Esophagus squamous epithelium (tissue), 5 donors: Measurements from ENCODE around the gene TUBB2B. TPM values are rescaled to one million over a fixed set of nuclear protein-coding genes. Genes with fewer than 3 reads are reported as not detected.
"Not testable (repeated sequence)": the region's sequence is repeated elsewhere in the genome, so short reads cannot be mapped to it uniquely, and the experiment has no call there.

Source experiments
- DNase-seq: peaks from one replicate; lab custom pipeline; 2025; lab: John Stamatoyannopoulos, UW
- H3K27ac ChIP-seq, 4 donors: fragments of 200-600 bp; sonication (generic); one replicate each; pipeline ENCODE4 v1.5.1; 2016 to 2019; ENCODE audit warnings: mild to moderate bottlenecking in 1 of 4
- H3K27me3 ChIP-seq, 4 donors: fragments of 200-600 bp; sonication (generic); 1 replicate in 3 of 4; 2 replicates in 1 of 4; pipeline versions ENCODE4 v1.5.1 to v1.6.0; 2017 to 2021; ENCODE audit warnings: antibody characterized with exemption in 1 of 4
- H3K36me3 ChIP-seq, 3 donors: fragments of 200-600 bp; sonication (generic); one replicate each; pipeline ENCODE4 v1.5.1; 2016 to 2019
- H3K4me1 ChIP-seq, 3 donors: fragments of 200-600 bp; sonication (generic); one replicate each; pipeline ENCODE4 v1.5.1; 2017 to 2019
- H3K4me3 ChIP-seq, 4 donors: fragments of 200-600 bp; sonication (generic); 1 replicate in 3 of 4; 2 replicates in 1 of 4; pipeline ENCODE4 v1.5.1; 2016 to 2019; ENCODE audit warnings: mild to moderate bottlenecking in 2 of 4, moderate library complexity in 1 of 4
- H3K9me3 ChIP-seq, 3 donors: fragments of 200-600 bp; sonication (generic); one replicate each; pipeline ENCODE4 v1.5.1; 2016 to 2019
- POLR2A ChIP-seq, 4 donors: fragments of 450-650 bp; IDR thresholded peaks; one replicate each; pipeline ENCODE4 v1.6.1; 2017; ENCODE audit warnings: antibody characterized with exemption in 4 of 4, mild to moderate bottlenecking in 4 of 4, moderate library complexity in 3 of 4
- WGBS, 2 donors: methylation state at CpG; one replicate each; pipeline ENCODE4 v1.1.5; 2018; 5-methylcytosine and 5-hydroxymethylcytosine counted together
- intact Hi-C: fragments of 100-400 bp; cut with DNase I; formaldehyde crosslinking; loops from one replicate; pipeline ENCODE4 v1.15.0; 2022
- total RNA-seq, 4 donors: library from RNA; depleted of rRNA; stranded (reverse); fragments of >200 nt; gene quantifications; one replicate each; pipeline ENCODE4 v1.1.0, GENCODE V29; 2016
- TF ChIP-seq, protein P1 (sequence below), 6 experiments: fragments of 450-650 bp in 4 of 6; fragments of 200-600 bp in 2 of 6; sonication (generic) in 2 of 6; IDR thresholded peaks; one replicate each; pipeline ENCODE4 v1.5.1; 2016 to 2019; ENCODE audit warnings: antibody characterized with exemption in 6 of 6, mild to moderate bottlenecking in 4 of 6, moderate library complexity in 4 of 6
- donor health status: DM: yes; HTN: yes; CAD: no.

Gene TUBB2B
- total RNA-seq, 4 donors from 2014 or later = 1.6 to 5.0 (median 3.2) TPM

DNA sequence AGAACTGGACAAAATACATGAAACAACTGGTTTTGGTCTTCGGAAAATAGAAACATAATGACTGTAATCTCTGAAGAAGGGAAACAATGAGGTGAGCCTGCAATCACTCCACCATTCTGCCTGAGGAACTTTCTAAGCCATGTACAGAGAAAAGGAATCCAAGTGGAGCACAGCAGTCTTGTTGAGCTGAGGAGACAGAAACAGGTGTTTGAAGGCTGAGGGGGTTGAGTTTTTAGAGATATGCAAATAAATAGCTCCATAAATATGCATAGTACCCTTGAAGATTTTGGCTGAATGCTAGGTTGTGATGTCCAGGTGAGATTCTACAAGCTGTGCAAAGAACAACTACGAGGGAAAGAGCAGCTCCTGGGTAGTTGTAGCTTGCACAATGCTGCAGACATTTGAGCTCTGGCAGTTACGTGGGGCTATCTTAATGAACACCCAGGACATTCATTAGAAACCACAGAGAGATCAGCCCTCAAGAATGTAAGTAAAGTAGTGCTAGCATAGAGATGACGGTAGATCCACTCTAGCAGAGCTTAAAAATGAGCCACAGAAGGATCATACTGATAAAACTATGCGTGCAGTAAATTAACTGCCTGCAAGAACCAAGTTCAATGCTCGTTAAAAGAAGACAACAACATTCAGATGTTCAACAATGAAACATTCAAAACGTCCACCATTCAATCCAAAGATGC is 24.3 kb downstream of the TUBB2B start:
- no peak overlapping the region for H3K4me3 ChIP-seq
- 67 to 79% methylated on average over 7 of the region's 7 CpGs for WGBS, 2 donors
- DNase-seq = no peak
- no peaks in the 10 kb centered on the region for H3K9me3 ChIP-seq
- H3K36me3 ChIP-seq = no peaks in the 10 kb centered on the region
- H3K4me1 ChIP-seq = peaks cover 12 to 36% (median 14%) of the 10 kb centered on the region in 3 donors
- H3K27ac ChIP-seq = peak overlapping the region in 1 of 4 donors; percentile 33
- intact Hi-C loops = no loop called here
- TF ChIP-seq, protein P1, sequence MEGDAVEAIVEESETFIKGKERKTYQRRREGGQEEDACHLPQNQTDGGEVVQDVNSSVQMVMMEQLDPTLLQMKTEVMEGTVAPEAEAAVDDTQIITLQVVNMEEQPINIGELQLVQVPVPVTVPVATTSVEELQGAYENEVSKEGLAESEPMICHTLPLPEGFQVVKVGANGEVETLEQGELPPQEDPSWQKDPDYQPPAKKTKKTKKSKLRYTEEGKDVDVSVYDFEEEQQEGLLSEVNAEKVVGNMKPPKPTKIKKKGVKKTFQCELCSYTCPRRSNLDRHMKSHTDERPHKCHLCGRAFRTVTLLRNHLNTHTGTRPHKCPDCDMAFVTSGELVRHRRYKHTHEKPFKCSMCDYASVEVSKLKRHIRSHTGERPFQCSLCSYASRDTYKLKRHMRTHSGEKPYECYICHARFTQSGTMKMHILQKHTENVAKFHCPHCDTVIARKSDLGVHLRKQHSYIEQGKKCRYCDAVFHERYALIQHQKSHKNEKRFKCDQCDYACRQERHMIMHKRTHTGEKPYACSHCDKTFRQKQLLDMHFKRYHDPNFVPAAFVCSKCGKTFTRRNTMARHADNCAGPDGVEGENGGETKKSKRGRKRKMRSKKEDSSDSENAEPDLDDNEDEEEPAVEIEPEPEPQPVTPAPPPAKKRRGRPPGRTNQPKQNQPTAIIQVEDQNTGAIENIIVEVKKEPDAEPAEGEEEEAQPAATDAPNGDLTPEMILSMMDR (IDR thresholded peaks at IDR 0.05) = no peak
- TF ChIP-seq POLR2A (IDR thresholded peaks at IDR 0.05) = no peak
- H3K27me3 ChIP-seq = no peaks in the 10 kb centered on the region

DNA sequence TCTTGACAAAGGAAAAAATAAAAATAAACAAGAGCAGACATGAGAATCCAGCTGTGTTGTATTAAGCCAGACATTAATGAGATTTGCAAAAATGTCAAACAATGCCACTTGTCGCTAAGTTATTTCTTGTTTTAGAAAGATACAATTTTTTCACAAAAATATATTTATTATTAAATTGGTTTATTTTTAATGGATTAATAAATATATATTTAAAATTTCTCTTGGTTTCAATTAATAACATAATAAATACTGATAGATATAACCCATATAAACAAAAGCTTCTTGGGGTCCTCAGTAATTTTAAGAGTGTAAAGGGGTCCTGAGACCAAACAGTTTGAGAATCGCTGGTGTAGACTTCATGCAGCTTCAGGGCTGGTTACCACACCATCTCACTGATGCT is 26.1 kb downstream of the TUBB2B start:
- Histone ChIP-seq H3K4me3 (no peak overlapping the region), H3K36me3 (no peaks in the 10 kb centered on the region), H3K27ac (no peak overlapping the region), H3K4me1 (peaks cover 1 to 20% (median 2%) of the 10 kb centered on the region in 3 donors), H3K27me3 (no peaks in the 10 kb centered on the region), H3K9me3 (no peaks in the 10 kb centered on the region)
- 79 to 86% methylated on average over 2 of the region's 2 CpGs for WGBS, 2 donors
- intact Hi-C loops = no loop called here
- DNase-seq = no peak
- TF ChIP-seq POLR2A (IDR thresholded peaks at IDR 0.05) = no peak
- TF ChIP-seq, protein P1 (IDR thresholded peaks at IDR 0.05) = no peak

DNA sequence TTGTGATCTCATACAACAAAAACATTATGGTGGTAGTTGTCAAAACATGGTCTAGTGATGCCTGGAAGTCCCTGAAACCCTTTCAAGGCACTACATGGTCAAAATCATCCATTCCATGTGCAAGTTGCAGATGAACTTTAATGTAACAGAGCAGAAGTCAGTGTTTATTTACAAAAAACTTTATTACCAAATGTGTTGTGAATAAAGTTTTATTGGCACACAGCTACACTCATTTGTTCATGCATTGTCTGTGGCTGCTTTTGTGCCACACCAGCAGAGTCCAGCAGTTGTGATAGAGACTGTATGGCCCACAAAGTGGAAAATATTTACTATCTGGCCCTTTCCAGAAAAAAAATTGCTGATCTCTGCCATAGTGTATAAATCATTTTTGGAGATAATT is 26.8 kb downstream of the TUBB2B start:
- no peaks in the 10 kb centered on the region for H3K27me3 ChIP-seq
- H3K27ac ChIP-seq = no peak overlapping the region
- no peaks in the 10 kb centered on the region for H3K9me3 ChIP-seq
- peaks cover 0 to 13% (median 0%) of the 10 kb centered on the region in 3 donors for H3K4me1 ChIP-seq
- no peak for DNase-seq
- no peak overlapping the region for H3K4me3 ChIP-seq
- H3K36me3 ChIP-seq = no peaks in the 10 kb centered on the region
- intact Hi-C loops = no loop called here
- TF ChIP-seq POLR2A (IDR thresholded peaks at IDR 0.05) = no peak
- TF ChIP-seq, protein P1 (IDR thresholded peaks at IDR 0.05) = no peak

DNA sequence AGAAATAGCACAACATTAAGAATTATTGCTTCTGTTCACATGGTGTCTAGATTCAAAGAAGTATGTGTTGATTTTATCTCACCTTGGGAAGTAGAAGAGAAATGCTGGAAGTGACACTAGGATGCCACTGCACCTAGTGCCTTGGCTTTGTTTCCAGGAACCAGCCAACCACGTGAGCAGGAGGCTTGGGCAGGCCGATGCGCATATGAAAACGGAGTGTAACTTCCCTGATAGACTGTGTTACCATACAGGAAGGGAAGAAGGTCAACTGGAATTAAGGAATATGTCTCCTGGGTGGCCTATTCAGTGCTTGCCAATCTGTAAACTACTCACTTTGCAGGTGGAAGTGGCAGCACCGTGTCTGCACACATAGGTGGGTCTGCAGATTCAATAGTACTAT is 28.1 kb downstream of the TUBB2B start:
- no peak for TF ChIP-seq POLR2A (IDR thresholded peaks at IDR 0.05)
- TF ChIP-seq, protein P1 (IDR thresholded peaks at IDR 0.05) = no peak
- intact Hi-C loops = no loop called here
- Histone ChIP-seq H3K36me3 (no peaks in the 10 kb centered on the region), H3K9me3 (no peaks in the 10 kb centered on the region), H3K27me3 (no peaks in the 10 kb centered on the region), H3K27ac (no peak overlapping the region), H3K4me3 (no peak overlapping the region), H3K4me1 (peaks cover 0 to 15% (median 0%) of the 10 kb centered on the region in 3 donors)
- WGBS, 2 donors = 60 to 75% methylated on average over 5 of the region's 5 CpGs
- no peak for DNase-seq

DNA sequence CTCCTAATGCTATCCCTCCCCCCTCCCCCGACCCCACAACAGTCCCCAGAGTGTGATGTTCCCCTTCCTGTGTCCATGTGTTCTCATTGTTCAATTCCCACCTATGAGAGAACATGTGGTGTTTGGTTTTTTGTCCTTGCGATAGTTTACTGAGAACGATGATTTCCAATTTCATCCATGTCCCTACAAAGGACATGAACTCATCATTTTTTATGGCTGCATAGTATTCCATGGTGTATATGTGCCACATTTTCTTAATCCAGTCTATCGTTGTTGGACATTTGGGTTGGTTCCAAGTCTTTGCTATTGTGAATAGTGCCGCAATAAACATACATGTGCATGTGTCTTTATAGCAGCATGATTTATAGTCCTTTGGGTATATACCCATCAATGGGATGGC is 29.7 kb downstream of the TUBB2B start:
- H3K36me3 ChIP-seq, H3K27ac ChIP-seq, intact Hi-C loops, H3K4me3 ChIP-seq, H3K9me3 ChIP-seq, DNase-seq, H3K27me3 ChIP-seq: not testable (repeated sequence)
- H3K4me1 ChIP-seq = peaks cover 0 to 11% (median 0%) of the 10 kb centered on the region in 3 donors
- 71 to 72% methylated on average over 3 of the region's 5 CpGs for WGBS, 2 donors
